Measurements from ENCODE around the gene NEGR1.

The NEGR1 gene

DNA sequence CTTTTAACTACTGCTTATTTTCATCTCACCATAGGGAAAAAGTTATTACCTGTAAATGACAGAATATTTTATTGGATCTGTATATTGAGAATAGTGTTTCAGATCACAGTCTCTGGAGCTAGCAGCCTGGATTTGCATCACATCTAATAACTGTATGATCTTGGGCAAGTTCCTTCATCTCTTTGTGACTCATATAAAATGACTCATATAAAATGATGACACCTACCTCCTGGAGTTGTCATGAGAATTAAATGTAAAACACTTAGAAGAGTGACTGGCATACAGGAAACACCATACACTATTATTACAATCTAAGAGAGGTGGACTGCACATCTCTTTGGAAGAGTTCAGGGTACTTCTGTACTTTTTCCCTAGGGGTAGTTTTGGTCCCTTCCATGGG lies 421.3 kb downstream of the NEGR1 start:
- Histone ChIP-seq H3K27me3 (ENCODE audit: insufficient read depth, low read depth, severe bottlenecking) (no peaks in the 10 kb centered on the region), H3K9me3 (ENCODE audit: severe bottlenecking) (no peaks in the 10 kb centered on the region), H3K27ac (no peak overlapping the region), H3K36me3 (no peaks in the 10 kb centered on the region), H3K4me3 (ENCODE audit: low read depth, low read length) (no peak overlapping the region)
- DNase-seq, result no peak
- TF ChIP-seq, protein P1, sequence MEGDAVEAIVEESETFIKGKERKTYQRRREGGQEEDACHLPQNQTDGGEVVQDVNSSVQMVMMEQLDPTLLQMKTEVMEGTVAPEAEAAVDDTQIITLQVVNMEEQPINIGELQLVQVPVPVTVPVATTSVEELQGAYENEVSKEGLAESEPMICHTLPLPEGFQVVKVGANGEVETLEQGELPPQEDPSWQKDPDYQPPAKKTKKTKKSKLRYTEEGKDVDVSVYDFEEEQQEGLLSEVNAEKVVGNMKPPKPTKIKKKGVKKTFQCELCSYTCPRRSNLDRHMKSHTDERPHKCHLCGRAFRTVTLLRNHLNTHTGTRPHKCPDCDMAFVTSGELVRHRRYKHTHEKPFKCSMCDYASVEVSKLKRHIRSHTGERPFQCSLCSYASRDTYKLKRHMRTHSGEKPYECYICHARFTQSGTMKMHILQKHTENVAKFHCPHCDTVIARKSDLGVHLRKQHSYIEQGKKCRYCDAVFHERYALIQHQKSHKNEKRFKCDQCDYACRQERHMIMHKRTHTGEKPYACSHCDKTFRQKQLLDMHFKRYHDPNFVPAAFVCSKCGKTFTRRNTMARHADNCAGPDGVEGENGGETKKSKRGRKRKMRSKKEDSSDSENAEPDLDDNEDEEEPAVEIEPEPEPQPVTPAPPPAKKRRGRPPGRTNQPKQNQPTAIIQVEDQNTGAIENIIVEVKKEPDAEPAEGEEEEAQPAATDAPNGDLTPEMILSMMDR (IDR thresholded peaks at IDR 0.05; ENCODE audit: low read depth, low read length), result no peak

DNA sequence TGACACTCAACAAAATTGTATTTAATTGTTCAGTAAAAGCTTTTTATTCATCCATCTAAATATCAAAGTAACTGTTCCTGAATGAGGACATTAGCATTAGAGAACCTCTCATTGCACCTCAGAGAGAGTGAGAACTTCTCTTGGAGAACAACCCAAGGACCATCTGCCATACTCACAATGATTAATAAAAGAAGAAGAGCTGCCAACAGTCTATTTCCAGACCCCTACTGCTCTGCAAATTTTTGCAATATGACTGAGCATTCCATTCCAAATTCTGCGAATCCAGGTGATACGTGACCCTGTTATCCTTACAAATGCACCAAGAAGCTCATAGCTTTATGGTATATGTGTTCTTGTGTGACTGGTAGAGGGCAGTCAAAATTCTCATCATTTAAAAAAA lies 422.5 kb downstream of the NEGR1 start:
- TF ChIP-seq, protein P1 (IDR thresholded peaks at IDR 0.05; ENCODE audit: low read depth, low read length), result no peak
- no peak for DNase-seq
- Histone ChIP-seq H3K27me3 (ENCODE audit: insufficient read depth, low read depth, severe bottlenecking) (no peaks in the 10 kb centered on the region), H3K9me3 (ENCODE audit: severe bottlenecking) (no peaks in the 10 kb centered on the region), H3K36me3 (no peaks in the 10 kb centered on the region), H3K4me3 (ENCODE audit: low read depth, low read length) (no peak overlapping the region), H3K27ac (no peak overlapping the region)

DNA sequence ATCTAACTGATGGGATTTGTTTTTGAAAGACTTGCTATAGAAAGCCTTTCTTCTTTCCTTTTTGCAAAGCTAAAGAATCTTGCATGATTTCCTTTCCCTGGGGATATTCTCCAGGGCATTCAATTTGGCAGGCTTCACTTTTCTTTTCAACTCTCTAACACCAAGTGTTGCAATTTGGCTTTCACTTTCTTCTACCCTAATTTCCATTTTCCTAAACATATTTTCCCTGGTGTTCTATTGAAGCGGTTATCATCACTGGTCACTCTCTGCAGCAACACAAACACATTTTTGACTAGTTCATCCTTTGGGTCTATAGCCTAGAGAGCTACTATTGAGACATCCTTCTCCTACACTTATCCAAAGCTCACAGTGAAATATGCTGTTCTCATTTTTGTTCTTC lies 424.5 kb downstream of the NEGR1 start:
- no peaks in the 10 kb centered on the region for H3K36me3 ChIP-seq
- H3K27ac ChIP-seq, result no peak overlapping the region
- DNase-seq, result no peak
- no peak overlapping the region for H3K4me3 ChIP-seq (ENCODE audit: low read depth, low read length)
- TF ChIP-seq, protein P1 (IDR thresholded peaks at IDR 0.05; ENCODE audit: low read depth, low read length), result no peak
- H3K9me3 ChIP-seq (ENCODE audit: severe bottlenecking), result no peaks in the 10 kb centered on the region
- H3K27me3 ChIP-seq (ENCODE audit: insufficient read depth, low read depth, severe bottlenecking), result no peaks in the 10 kb centered on the region

GRCh38 chr1:71853360-71853759 lies 429.0 kb downstream of the NEGR1 start:
- Histone ChIP-seq H3K9me3 (ENCODE audit: severe bottlenecking) (no peaks in the 10 kb centered on the region), H3K27me3 (ENCODE audit: insufficient read depth, low read depth, severe bottlenecking) (no peaks in the 10 kb centered on the region), H3K27ac (no peak overlapping the region), H3K4me3 (ENCODE audit: low read depth, low read length) (no peak overlapping the region), H3K36me3 (no peaks in the 10 kb centered on the region)
- no peak for DNase-seq
- TF ChIP-seq, protein P1 (IDR thresholded peaks at IDR 0.05; ENCODE audit: low read depth, low read length), result no peak

DNA sequence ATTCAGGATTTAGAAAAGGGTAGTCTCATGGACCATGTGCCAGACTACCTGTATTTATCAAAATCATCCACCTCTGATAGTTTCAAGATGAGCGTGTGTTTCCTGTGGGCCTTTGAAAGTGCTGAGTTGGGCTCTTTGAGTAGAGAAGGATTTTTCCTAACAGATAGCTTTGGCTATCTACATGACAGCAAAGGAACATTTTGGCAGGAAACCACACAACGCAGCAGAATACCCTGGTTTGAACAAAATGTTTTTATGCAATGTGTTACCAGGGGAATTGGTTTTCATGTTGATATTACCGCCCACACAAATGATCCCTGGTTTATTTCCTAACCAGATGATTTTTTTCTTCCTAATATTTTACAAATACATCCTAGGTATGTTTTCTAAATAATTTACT lies 431.4 kb downstream of the NEGR1 start:
- Histone ChIP-seq H3K9me3 (ENCODE audit: severe bottlenecking) (no peaks in the 10 kb centered on the region), H3K27ac (no peak overlapping the region), H3K4me3 (ENCODE audit: low read depth, low read length) (no peak overlapping the region), H3K36me3 (no peaks in the 10 kb centered on the region), H3K27me3 (ENCODE audit: insufficient read depth, low read depth, severe bottlenecking) (no peaks in the 10 kb centered on the region)
- no peak for DNase-seq
- TF ChIP-seq, protein P1 (IDR thresholded peaks at IDR 0.05; ENCODE audit: low read depth, low read length), result no peak

- Histone ChIP-seq H3K27ac (no peak overlapping the region), H3K4me3 (ENCODE audit: low read depth, low read length) (no peak overlapping the region), H3K36me3 (no peaks in the 10 kb centered on the region), H3K9me3 (ENCODE audit: severe bottlenecking) (no peaks in the 10 kb centered on the region), H3K27me3 (ENCODE audit: insufficient read depth, low read depth, severe bottlenecking) (no peaks in the 10 kb centered on the region)
- no peak for DNase-seq
- TF ChIP-seq, protein P1 (IDR thresholded peaks at IDR 0.05; ENCODE audit: low read depth, low read length), result no peak
These were observed 431.8 kb downstream of the NEGR1 start for GRCh38 chr1:71850515-71850914.

Measured in WERI-Rb-1 (cell line).